ENCODE measurements around the gene ESRRG. TPM values are rescaled to one million over a fixed set of nuclear protein-coding genes. Genes with fewer than 3 reads are reported as not detected.

The ESRRG gene
- total RNA-seq, 1 donor from 2014 or later = 9.6 TPM

GRCh38 chr1:216640100-216640499, 83.1 kb downstream of the ESRRG start:
- Mint-ChIP-seq H3K4me1 (ENCODE audit: low read depth) (no peaks in the 10 kb centered on the region), H3K36me3 (ENCODE audit: insufficient read depth) (peaks cover 1% of the 10 kb centered on the region), H3K27me3 (no peaks in the 10 kb centered on the region), H3K9me3 (ENCODE audit: low read depth) (no peaks in the 10 kb centered on the region), H3K27ac (no peak overlapping the region), H3K4me3 (ENCODE audit: low read depth) (no peak overlapping the region)
- DNase-seq (ENCODE audit: low spot score, unreplicated experiment) = no peak
- TF ChIP-seq CTCF (IDR thresholded peaks at IDR 0.05; ENCODE audit: unreplicated experiment) = no peak

- no peaks in the 10 kb centered on the region for H3K4me1 Mint-ChIP-seq (ENCODE audit: low read depth)
Measured at GRCh38 chr1:216632980-216633379, 90.2 kb downstream of the ESRRG start.

GRCh38 chr1:216630532-216630931, 92.7 kb downstream of the ESRRG start:
- no peak overlapping the region for H3K27ac Mint-ChIP-seq
- H3K9me3 Mint-ChIP-seq (ENCODE audit: low read depth) = no peaks in the 10 kb centered on the region
- H3K36me3 Mint-ChIP-seq (ENCODE audit: insufficient read depth) = no peaks in the 10 kb centered on the region
- H3K4me3 Mint-ChIP-seq (ENCODE audit: low read depth) = no peak overlapping the region
- H3K27me3 Mint-ChIP-seq = no peaks in the 10 kb centered on the region
- TF ChIP-seq CTCF (IDR thresholded peaks at IDR 0.05; ENCODE audit: unreplicated experiment) = no peak
- no peaks in the 10 kb centered on the region for H3K4me1 Mint-ChIP-seq (ENCODE audit: low read depth)
- DNase-seq (ENCODE audit: low spot score, unreplicated experiment) = no peak

More at GRCh38 chr1:216632980-216633379, 90.2 kb downstream of the ESRRG start:
- Mint-ChIP-seq H3K9me3 (ENCODE audit: low read depth) (no peaks in the 10 kb centered on the region), H3K36me3 (ENCODE audit: insufficient read depth) (no peaks in the 10 kb centered on the region), H3K27me3 (no peaks in the 10 kb centered on the region), H3K27ac (no peak overlapping the region), H3K4me3 (ENCODE audit: low read depth) (no peak overlapping the region)
- TF ChIP-seq CTCF (IDR thresholded peaks at IDR 0.05; ENCODE audit: unreplicated experiment) = no peak
- DNase-seq (ENCODE audit: low spot score, unreplicated experiment) = no peak

GRCh38 chr1:216627252-216627651, 96.0 kb downstream of the ESRRG start:
- H3K27me3 Mint-ChIP-seq = no peaks in the 10 kb centered on the region
- no peak for DNase-seq (ENCODE audit: low spot score, unreplicated experiment)
- no peak for TF ChIP-seq CTCF (IDR thresholded peaks at IDR 0.05; ENCODE audit: unreplicated experiment)
- no peak overlapping the region for H3K4me3 Mint-ChIP-seq (ENCODE audit: low read depth)
- no peaks in the 10 kb centered on the region for H3K4me1 Mint-ChIP-seq (ENCODE audit: low read depth)
- no peaks in the 10 kb centered on the region for H3K36me3 Mint-ChIP-seq (ENCODE audit: insufficient read depth)
- H3K9me3 Mint-ChIP-seq (ENCODE audit: low read depth) = no peaks in the 10 kb centered on the region
- H3K27ac Mint-ChIP-seq = no peak overlapping the region

- H3K4me1 Mint-ChIP-seq (ENCODE audit: low read depth) = no peaks in the 10 kb centered on the region
Measured at GRCh38 chr1:216626394-216627067, 96.7 kb downstream of the ESRRG start.

More at GRCh38 chr1:216626394-216627067, 96.7 kb downstream of the ESRRG start:
- no peak overlapping the region for H3K27ac Mint-ChIP-seq
- no peak for TF ChIP-seq CTCF (IDR thresholded peaks at IDR 0.05; ENCODE audit: unreplicated experiment)
- no peaks in the 10 kb centered on the region for H3K27me3 Mint-ChIP-seq
- no peak overlapping the region for H3K4me3 Mint-ChIP-seq (ENCODE audit: low read depth)
- H3K36me3 Mint-ChIP-seq (ENCODE audit: insufficient read depth) = no peaks in the 10 kb centered on the region
- no peak for DNase-seq (ENCODE audit: low spot score, unreplicated experiment)
- H3K9me3 Mint-ChIP-seq (ENCODE audit: low read depth) = no peaks in the 10 kb centered on the region
